D341Med (cell line): ENCODE measurements around the gene HTRA1.

Source experiments
- DNase-seq: peaks from one replicate; pipeline ENCODE4 v3.0.0; 2012; ENCODE audit warnings: low spot score

HTRA1 gene

DNA sequence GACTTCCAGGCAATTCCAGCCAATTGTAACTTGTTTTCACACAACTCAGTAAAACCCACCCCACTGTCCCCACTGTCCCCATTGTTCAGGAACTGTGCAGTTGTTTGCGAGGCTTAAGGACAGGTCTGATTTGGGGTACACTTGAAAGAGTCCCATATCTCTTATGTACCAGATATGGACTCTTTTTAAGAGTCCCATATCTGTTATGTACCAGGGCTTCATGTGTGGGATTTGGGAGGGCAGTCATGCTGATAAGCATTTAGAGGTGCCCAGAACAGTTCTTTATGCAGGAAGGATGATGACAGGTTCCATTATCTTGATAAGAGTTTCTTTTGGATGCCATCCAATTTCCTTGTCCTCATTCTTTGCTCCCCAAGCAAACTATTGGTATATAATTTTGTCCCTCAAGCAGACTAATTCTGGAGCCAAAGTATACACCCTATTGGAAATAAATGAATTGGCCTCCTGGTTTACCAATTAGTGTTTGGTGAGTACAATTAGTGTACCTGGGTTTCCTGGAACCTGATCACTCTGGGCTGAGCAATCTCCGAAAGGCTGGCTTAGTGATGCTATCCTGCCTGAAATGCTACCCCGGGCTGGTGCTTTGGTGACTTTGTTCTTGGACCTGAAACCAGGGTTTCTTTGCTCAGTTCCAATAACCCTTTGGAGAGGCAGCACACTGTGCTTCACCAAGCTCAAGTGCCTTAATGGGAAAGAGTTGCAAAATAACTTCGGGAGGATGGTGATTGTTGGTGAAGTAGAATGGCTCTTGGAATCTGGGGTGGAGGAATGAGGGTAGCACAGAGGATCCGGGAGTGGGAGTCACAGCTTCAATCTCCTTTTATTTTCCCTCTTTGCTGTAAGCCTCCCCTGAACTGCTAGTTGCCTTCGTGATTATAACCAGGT lies 93.0 kb downstream of the HTRA1 start:
- no peak for DNase-seq

DNA sequence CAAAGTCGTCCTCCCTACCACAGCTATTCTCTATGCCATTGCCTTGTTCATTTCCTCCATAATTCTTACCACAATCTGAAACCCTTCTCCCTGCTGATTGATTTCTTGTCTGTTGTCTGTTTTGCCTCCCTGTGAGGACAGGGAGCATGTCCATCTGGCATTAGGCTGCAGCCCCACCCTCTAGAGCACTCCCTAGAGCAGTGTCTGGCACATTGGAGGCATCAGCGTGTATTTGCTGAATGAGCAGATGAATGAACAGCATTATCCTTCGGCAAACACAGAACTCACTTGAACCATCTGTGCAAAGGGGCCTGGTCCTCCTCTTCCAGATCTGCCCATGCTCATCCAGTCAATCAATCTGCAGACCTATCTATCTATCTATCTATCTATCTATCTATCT lies 94.1 kb downstream of the HTRA1 start:
- no peak for DNase-seq

GRCh38 chr10:122557516-122557915 lies 96.2 kb downstream of the HTRA1 start:
- no peak for DNase-seq

GRCh38 chr10:122558452-122558851 lies 97.1 kb downstream of the HTRA1 start:
- DNase-seq = no peak

DNA sequence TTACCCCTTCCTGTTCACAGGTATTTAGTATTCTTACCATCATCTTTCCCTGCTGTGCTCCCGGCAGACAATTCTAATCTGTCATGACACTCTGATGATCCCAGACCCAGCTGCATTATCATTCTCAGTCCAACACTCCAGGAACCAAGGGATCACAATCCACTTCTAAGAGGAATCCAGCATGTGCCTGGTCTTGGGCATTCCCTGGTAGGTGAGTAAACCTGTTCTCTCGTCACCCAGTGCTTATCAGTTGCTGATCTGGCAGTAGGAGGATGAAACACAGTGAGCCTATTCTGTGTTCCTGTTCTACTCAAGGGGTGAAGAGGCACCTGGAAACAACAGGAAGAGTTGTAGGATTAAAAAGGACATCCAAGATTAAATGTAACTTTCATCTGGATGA lies 97.9 kb downstream of the HTRA1 start:
- DNase-seq = no peak

- no peak for DNase-seq
Measured at GRCh38 chr10:122560279-122560804, 99.0 kb downstream of the HTRA1 start, which contains the start of gene DMBT1. DMBT1 (plus strand) TSS chr10:122560754; CDS start chr10:122560771, 17 bp downstream.

- no peak for DNase-seq
Measured at GRCh38 chr10:122561212-122561611, 99.9 kb downstream of the HTRA1 start.

GRCh38 chr10:122561792-122562191 lies 100.4 kb downstream of the HTRA1 start:
- DNase-seq = no peak
